GM21526 (cell line): Measurements from ENCODE around the gene STMP1.
"Not testable (repeated sequence)": the region's sequence is repeated elsewhere in the genome, so short reads cannot be mapped to it uniquely, and the experiment has no call there.

Experiments
- ATAC-seq: cut with Tn5 transposase; IDR thresholded peaks from one replicate; pipeline ENCODE4 v1.9.1; 2021; ENCODE audit warnings: moderate library complexity; ENCODE audit not compliant: unreplicated experiment, low FRiP score

Gene STMP1

DNA sequence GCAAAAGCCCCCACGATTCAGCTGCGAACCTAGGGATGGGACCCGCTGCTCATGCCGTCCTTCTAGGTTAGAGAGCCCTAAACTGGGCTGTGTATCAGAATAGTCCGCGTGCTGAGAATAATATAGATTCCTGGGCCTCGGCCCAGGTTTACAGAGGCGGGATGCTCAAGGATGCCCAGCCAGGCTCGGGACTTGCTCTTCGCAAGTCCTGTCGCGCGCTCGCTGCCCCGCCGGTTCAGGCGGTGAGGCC, 266 bp upstream of the STMP1 start:
- peak; percentile 24 for ATAC-seq

DNA sequence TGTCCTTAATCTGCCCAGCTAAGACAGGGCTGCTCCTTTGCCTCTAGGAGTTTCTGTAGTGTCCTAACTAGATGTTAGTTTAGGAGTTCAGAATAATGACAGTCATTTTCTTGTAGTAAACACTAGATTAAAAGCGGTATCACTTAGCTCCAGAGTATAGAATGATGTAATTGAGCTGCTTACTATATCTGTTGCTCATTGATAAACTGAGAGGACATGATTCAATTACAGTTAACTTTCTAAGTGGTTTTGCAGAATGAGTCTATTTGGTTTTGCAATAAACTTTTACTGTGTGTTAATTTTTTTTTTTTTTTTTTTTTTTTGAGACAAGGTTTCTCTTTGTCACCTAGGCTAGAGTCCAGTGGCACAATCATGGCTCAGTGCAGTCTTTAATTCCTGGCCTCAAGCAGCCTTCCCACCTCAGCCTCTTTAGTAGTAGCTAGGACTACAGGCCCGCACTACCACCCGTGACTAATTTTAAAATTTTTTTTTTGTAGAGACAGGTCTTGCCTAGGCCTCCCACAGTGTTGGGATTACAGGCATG, 1.8 kb downstream of the STMP1 start:
- no peak for ATAC-seq

DNA sequence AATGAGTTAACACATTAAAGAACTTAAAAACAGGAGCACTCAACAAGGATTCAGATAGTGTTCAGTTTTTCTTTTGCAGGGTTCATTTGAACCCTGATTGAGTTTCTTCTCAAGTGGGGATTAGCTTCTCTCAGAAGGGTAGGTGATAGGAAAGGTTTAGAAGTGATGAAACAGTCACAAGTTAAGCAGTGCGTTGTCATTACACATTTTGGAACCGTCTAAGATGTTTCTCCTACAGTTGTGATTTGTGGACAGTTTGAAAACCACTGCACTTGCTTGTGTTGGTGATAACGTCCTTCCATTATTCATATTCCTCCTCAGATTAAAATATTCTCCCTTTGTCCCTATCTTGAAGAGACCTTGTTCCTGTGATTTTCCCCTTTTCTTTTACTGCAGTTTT, 2.7 kb downstream of the STMP1 start:
- no peak for ATAC-seq

DNA sequence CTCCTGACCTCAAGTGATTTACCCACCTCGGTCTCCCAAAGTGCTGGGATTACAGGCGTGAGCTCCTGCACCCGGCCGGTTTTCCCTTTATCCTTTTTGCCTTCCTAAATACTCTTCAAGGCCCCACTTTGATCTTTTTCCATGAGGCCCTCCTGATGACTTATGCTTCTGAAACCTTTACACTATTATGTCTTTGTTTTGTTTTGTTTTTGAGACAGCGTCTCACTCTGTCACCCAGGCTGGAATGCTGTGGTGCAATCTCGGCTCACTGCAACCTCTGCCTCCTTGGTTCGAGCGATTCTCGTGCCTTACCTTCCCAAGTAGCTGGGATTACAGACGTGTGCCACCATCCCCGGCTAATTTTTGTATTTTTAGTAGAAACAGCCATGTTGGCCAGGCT, 3.8 kb downstream of the STMP1 start:
- ATAC-seq, result no peak

DNA sequence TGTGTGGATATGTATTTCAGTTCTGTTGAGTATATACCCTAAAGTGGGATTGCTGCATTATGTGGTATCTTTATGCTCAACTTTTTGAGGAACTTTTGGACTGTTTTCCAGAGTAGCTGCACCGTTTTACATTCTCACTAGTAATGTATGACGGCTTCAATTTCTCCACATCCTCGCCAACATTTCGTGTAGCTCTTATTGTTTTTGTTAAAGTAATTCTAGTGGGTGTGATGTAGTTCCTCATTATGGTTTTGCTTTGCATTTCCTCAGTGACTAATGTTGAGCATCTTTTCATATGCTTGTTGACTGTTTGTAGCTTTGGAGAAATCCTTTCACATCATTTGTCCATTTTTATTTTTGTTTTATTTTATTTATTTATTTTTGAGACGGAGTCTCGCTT, 4.5 kb downstream of the STMP1 start:
- no peak for ATAC-seq

DNA sequence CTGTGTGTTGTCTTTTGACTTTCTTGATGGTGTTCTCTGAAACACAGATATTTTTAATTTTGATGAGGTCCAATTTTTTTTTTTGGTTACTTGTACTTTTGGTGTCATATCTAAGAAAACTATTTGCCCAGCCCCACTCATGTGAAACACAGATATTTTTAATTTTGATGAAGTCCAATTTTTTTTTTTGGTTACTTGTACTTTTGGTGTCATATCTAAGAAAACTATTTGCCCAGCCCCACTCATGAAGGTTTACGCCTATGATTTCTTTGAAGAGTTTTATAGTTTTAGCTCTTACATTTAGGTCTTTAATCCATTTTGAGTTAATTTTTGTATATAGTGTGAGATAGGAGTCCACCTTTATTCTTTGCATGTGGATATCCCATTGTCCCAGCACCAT, 5.3 kb downstream of the STMP1 start:
- not testable (repeated sequence) for ATAC-seq

DNA sequence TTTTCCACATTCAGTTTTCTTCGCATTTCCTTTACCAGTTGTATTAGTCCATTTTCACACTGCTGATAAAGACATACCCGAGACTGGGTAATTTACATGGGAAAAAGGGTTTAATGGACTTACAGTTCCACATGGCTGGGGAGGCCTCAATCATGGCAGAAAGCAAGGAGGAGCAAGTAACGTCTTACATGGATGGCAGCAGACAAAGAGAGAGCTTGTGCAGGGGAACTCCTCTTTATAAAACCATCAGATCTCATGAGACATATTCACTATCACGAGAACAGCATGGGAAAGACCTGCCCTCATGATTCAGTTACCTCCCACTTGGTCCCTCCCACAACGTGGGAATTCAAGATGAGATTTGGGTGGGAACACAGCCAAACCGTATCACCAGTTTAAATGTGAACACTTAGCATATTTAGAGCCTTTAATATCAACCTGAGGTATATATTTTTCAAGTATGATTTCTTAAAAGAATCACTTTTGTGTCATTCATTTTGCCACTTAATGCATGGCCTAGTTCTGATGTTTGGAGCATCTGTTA, 6.6 kb downstream of the STMP1 start:
- not testable (repeated sequence) for ATAC-seq

DNA sequence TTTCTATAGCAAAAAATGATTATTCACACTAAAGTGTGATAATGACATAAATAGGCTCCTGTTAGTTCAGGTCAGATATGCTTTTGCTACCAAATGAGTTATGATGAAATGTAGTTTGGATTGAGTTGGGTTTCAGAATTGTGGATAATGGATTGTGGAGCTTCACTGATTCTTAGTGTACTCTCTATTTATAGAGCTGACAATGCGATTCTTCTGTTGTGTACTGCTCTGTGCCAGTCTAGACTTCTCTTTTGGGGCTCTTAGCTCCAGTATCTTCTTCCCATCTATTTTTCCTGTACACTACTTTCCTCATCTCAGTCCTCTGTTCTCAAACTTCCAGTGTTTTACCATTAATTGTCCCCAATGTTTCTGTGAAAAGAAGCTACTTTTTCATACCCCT, 7.5 kb downstream of the STMP1 start:
- no peak for ATAC-seq

DNA sequence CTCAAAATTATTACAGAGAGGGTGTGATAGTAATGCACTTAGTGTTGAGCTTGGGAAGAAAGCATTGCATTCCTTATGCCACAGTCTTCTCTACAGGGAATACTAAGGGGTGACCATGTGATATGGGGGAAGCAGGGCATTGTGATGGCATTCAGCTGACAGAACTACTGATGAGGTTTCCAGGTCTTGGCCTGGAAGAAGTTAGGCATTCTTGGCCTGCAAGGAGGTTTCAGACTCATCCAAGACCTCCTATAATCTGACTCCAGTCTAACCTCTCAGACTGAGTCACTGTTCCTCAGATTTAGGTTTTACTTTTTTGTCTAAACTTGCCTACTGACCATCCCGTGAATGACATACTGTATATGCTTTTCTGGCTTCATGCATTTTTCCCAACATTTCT, 7.9 kb downstream of the STMP1 start:
- no peak for ATAC-seq

DNA sequence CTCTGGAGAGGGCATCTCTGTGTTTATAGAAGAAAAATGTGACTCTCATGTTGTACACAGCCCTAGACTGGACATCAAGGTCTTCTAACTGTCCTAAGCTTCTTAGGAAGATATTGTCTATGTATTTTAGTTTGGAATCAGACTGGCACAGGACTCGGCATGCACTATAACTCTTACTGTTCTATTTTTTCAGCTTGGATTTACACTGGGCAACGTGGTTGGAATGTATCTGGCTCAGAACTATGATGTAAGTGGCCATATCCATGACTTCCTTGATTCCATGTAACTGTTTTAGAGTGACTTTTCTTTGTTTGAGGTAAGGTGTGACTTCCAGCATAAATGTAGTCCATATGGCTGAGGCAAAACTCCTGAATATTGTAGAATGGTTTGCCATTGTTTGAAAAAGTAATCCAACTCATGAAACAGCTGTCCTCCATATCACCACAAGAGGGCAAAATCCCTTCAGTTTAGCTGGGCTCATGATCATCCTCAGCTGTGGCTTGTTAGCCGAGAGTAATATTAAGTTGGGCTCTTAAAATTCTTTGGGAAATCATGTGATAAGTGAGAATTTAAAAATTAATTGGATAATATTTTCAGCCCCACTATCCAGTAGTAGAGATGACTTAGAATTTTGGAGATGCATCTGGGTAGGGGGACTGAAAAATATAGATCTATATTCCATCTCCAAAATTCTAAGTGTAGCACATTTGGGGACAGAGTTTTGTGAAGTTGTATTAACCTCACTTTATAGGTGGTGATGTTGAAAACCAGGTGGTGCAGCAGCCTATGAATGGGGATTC, 10.4 kb downstream of the STMP1 start:
- ATAC-seq, result no peak

DNA sequence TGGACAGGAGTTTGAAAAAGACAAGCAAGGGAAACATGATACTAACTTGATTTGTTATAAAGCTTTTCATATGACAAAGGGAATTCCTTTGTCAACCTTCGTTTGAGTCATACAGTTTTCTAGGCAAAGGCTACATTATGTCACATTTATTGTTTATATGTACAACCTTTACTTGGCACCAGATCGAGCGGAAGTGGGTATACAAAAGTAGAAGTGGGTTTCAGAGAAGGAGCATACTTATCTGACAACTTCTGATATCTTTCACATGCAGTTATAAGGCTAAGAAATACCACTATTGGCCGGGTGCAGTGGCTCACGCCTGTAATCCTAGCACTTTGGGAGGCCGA, 11.0 kb downstream of the STMP1 start:
- ATAC-seq, result no peak

DNA sequence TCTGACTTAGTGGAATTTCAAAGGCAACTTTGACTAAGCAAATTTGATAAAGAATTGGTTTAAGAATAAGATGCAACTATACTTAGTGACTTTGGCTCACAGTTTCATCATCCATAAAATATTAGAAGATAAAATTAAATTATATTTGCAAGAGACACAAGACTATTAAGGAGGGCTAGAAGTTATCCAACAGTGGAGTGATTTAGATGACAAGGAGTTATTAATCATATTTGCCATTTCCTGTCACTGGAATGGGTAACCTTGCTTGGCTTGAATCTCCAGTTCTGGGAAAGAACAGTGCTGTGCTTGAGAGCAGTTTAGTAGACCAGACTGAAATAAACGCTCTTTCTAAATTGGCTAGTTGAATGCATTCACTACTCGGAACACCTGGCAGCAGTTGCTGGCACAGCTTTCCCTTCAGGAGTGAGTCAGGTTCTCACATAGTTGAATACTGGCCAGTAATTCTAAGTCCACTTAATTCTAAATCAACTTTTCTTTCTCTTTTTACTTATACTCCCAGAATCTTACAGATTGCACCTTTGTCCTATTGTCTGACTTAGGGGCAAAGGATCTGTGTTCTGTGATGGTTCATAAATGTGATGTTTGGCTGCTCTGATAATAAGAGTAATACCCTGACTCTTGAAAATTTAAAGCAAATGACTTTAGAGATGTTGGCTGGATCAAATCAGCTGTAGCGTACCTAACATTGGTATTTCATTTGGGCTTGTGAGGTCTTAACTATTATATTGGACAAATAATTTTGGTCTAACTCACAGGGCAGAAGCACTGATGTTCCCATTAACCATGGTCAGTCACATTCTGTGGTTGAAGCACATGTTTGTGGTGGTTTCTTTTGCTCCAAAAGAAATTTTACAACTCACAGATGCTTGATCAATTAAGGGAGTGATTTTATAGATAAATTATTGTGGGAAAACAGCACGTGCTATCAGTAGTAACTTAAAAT, 16.6 kb downstream of the STMP1 start:
- no peak for ATAC-seq

DNA sequence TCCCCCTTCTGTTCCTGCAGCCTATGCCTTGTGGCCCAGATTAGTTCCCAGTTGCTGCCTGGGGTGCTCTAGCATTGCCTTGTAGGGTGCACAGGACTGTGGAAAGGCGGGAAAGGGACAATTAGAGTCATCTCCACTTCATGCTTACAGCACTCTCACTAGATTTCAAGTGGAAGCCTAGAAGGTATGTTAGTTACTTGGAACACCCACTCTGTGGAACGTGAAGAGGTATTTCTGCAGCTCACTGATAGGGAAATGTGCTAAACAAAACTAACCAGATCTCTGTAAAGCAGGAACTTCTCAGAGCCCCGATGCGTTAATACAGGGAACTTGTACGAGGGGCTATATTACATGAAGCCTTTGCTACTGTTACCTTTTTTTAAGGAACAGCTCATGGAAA, 19.4 kb downstream of the STMP1 start:
- ATAC-seq, result no peak

DNA sequence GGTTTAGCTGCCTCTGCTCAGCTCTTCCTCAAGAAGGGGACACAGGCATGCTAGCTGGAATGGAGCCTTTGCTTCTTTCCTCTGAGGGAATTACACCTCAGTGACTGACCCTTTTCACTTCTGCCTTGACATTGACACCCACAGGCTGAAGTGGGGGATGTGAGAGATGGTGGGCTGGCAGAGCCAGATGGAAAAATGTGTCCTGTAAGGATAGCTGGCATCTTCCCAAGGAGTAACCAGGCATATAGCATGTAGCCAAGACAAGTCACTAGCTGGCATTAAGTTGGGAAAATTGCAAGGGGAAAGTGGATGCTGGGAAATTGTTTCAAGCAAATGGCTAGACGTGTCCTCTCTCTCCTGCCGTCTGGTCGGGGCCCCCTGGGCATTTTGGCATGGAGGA, 19.9 kb downstream of the STMP1 start:
- no peak for ATAC-seq

DNA sequence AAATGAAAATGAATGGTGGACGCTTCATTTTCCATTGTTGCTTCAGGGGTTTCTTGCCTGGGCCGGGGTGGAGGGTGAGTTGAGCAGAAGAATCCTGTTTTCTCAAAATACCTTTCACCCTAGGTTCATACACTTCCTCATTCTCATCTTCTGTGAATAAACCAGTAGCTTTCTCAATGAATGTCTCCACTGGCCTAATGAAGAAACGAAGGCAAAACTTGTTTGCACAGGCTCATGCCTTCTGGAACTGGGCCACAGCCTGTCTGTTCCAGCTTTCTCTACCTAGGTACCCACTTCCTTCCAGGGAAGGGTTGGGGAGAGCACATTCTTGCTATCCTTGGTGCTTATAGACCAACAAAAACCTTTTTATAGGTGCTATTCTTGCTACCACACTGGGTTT, 21.3 kb downstream of the STMP1 start:
- ATAC-seq, result no peak

DNA sequence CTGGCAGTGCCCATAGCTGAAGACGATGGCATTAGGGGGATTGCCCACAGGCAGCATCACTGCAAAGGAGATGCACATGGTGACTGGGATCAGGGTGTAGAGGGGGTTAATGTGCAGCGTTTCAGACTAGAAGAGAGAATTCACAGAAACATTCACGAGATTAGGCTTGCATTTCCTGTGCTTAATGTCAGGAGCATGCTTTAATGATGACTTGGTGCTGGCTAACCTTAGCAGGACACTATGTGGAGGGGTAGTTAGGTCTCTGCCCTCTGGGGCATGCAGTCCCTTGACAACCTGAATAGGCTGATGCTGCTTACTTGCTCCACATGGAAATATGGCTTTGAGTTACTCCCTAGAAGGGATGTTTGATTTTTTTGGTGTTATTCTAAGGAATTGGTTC, 21.8 kb downstream of the STMP1 start:
- no peak for ATAC-seq

DNA sequence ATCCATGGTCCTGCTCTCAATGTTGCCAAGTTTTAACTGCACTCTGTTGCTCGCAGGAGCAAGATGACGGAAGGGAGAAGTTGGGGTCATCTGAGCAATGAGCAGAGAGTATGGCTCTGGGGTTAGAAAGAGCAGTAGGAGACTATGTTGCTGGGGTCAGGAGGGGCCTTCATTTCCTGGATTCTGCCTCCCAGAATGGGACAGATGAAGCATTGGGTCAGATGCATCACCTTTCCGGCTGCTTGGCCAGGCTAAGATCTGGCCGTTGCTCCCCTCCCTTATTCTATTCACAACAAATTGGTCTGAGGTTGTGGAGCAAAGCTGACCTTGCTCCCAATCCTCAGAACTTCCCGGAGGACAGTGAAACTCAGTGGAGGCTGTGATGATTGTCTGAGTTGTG, 22.4 kb downstream of the STMP1 start:
- ATAC-seq, result no peak

DNA sequence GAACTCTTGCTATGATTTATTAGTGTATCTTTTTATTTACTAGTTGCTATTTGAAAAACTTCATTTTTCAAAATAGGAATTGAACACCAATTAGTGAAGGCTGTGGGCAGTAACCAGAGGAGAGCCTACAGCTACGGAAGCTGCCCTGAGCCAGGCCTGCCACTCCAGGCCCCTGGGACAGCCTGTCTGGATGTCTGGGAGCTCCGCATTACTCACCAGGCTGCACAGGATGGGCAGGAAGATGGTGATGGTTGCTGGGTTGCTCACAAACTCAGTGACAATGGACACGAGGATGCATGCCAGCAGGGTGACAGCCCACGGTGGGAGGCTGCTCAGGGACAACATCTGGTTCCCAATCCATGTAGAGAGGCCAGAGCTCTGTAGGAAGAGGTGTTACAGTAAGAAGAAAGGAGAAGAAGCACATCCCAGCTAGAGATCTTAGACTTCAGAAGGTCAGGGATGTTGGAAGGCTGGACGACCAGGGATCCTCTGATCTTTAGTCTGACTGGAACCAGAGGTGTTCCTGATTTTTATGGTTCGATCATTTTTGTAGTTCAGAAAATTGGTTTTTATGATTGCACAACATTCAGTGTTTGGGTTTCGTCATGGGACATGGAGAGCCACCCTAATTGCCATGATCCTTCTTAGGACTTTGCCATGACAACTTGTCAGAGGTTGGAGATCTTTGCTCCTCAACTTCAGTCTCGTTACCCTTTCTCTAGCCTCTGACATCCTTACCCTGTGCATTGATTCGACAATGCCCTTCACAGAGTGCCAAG, 23.2 kb downstream of the STMP1 start:
- no peak for ATAC-seq

DNA sequence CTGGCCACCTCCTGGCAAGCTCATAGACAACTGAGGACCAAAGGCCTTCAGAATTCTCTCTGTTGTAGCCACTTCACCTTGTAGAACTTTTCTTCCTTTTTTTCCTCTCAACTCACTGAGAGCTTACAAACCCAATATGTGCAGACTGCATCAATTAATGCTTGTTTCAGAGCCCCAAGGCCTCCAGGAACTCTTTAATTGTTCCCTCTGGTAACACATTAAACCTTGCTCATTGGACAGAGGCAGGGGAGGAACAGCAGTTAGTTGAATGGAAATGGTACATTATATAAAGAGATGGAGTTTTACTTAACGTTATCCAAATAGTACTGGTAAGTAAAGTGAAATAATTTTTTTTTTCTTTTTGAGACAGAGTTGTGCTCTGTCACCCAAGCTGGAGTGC, 25.2 kb downstream of the STMP1 start:
- no peak for ATAC-seq

DNA sequence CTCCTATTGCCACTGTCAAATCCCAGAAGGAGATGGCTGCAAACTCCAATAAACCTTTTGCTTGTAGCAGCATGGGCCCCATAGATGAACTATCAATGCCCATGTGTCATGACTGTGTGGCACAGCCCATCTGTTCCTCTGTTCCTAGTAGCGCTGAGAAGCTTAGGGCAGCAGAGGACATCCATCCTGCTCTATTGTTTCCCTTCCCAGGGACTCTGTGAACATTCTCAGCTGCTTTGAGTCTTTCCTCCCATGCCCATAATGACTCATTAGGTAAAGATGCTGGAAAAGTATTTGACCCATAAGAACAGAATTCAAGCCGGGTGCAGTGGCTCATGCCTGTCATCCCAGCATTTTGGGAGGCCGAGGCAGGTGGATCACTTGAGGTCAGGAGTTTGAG, 28.3 kb downstream of the STMP1 start:
- no peak for ATAC-seq

DNA sequence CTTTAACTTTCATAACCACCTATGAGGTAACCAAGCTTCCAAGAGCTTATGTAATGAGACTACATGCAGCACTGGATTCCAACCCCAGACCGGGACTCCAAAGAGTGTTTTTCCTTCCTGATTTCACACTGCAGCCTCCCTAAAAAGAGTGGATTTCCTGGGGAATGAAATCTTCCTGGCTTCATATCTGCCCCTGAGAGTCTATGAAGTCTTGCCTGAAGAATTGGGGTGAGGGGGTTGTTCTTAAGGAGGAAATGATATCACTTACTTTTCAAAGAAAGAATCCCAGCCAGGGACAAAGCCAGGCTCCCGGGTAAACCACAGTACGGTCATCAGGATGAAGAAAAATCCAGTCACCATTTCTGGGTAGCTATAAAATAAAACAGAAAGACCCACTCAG, 29.7 kb downstream of the STMP1 start:
- ATAC-seq, result no peak
